NCI-H2227 (cell line): ENCODE data around the gene CERS5.
"Not testable (repeated sequence)": the region's sequence is repeated elsewhere in the genome, so short reads cannot be mapped to it uniquely, and the experiment has no call there.

Experiments used
- DNase-seq: peaks from one replicate; lab custom pipeline; 2025; ENCODE audit not compliant: unreplicated experiment; lab: John Stamatoyannopoulos, UW

CERS5 gene

DNA sequence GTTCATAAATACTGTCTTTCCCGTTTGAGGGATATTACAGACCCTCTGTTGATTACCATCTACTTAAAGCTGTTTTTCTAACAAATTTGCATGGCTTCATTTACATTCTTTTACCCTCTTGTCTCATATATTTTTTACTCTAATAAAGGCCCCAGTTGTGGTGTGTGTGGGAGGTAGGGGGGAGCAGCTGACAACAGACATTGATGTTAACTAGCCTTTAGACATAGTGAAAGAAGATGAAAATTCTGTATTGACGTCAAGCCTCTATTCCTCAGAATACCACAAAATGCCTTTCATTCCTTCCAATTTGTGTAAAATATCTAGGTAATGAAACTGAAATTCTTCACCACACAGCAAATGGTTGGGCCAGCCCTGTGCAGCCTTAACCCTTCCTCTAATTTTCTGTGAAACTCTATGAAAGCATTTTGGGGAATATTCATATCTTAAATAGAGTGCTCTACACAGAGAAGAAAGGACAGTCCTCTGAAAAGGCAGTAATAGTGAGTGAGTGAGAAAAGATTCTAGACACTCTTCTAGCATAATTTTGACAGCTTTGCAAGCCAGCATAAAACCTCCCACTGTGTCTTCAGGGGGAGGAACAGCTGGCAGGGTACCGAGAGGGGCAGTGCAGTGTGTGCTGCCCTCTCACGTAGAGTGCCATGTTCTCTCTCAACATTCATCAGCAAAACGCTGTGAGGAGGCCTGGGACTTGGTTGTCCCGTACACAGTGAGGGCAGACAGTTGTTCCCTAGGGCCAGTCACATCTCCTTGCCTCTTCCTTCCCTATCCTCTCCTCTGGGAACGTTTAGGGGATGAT is 20.1 kb upstream of the CERS5 start:
- DNase-seq: no peak

DNA sequence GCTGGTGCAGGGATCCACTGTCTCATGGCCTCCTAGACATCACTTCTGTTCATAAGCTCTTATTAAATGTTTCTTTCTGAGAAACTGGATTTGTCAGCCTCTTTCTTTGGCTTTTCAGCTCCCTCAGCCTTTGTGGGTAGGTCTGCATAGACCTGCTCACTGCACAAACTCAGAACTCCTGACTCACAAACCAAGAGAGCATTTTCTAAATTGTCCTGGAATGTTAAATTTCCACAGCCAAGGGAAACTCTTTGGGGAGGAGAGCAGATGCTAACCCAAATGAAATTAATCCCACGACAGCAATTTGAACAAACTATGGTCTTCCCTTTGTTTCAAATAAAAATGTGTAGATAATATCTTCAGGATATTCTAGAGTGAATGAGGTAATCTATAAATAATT is 19.5 kb upstream of the CERS5 start:
- no peak for DNase-seq

DNA sequence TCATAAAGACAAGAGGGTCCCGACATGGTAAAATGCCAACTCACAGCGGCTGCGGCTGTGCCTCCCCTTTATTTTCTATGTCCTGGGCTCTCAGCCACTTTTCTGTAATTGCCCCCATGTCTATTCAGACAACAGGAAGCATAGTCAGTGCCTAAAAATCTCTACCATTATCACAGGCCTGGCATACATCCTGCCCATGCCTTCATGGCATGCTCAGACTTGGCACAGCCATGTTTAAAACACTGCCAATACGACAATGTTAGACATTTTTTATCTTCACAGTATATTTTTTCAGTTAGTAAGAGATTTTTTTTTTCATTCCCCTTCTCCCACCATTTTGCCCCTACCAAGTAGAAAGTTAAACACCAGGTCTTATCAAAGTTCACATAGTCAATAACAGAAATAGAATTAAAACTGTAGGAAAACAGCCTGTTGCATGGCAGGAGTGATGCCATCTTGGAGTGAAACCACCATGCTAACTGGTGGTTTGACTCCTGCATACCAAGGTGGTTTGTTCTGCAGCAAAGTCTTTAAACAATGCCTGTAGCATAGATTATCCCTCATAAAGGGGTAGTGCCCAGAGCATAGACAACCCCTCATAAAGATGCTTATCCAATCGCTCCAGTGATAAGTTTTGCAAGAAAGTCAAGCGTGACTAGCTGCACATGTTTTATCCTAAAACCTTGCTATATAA is 18.9 kb upstream of the CERS5 start:
- no peak for DNase-seq

DNA sequence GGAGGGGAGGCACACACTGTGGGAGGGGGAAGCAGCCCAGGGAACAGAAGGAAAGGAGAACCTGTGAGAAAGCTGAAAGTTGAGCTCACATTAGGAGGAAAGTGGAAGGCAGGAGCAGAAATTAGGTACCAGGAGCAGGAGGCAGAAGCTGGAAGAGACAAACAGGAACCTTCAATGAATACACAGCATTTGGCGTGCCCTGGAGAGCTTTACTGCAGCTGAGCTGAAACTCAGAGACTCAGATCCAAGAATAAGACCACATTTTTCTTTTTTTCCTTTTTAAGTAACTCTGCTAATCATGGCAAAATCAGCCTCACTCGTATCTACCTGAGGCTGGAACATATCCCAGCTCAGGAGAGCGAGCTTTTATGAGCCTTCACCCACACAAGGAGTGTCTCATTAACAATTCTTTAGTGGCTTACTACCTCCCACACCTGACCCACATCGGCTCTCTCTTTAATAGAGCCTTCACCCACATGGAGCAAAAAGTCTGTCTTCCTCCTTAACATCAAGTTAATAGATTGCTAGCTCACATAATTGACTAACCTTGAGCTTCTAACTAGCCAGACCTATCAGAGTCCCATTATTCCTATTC is 18.2 kb upstream of the CERS5 start:
- DNase-seq: no peak

DNA sequence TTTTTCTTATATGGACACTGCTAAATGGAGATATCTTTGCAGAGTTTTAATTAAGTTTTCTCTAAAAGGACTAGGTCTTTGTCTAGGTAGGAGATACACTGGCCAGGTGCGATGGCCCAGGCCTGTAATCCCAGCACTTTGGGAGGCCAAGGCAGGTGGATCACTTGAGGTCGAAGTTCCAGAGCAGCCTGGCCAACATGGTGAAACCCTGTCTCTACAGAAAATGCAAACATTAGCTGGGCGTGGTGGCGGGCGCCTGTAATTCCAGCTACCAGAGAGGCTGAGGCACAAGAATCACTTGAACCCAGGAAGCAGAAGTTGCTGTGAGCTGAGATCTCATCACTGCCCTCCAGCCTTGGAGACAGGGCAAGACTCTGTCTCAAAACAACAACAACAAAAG is 17.1 kb upstream of the CERS5 start:
- DNase-seq: no peak

- no peak for DNase-seq
These were observed 15.3 kb upstream of the CERS5 start for GRCh38 chr12:50182461-50182860.

DNA sequence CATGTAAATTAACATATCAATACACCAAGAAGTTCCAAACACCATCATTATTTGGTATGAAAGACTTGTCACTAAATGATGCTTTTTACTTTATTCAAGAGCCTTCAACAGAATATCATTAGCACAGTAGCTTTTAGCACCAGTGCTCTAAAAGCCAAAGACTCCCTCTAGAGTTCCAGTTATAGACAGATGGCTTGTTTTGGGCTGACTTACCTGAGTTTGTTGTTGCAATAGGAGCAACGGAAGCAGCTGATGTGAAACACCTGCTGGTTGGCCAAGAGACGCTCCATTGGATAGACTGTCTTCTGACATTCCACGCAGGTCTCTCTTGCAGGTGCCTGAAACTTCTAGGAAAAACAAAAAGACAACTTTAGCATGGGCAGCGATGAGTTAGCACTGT is 14.5 kb upstream of the CERS5 start:
- no peak for DNase-seq

DNA sequence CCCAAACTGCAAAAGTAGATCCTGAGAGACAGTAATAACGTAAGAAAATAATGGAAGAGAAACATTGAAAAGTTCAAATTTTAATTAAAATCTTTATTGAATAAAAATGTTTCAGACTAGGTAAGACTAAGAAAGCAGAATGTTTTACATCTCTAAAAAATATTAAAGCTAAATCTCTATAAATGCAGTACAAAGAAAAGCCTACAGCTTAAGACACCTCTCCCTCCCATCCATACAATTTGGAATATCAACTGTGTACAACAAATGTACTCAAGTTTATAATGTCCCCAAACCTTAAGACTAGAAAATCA is 8.5 kb upstream of the CERS5 start:
- DNase-seq: no peak

DNA sequence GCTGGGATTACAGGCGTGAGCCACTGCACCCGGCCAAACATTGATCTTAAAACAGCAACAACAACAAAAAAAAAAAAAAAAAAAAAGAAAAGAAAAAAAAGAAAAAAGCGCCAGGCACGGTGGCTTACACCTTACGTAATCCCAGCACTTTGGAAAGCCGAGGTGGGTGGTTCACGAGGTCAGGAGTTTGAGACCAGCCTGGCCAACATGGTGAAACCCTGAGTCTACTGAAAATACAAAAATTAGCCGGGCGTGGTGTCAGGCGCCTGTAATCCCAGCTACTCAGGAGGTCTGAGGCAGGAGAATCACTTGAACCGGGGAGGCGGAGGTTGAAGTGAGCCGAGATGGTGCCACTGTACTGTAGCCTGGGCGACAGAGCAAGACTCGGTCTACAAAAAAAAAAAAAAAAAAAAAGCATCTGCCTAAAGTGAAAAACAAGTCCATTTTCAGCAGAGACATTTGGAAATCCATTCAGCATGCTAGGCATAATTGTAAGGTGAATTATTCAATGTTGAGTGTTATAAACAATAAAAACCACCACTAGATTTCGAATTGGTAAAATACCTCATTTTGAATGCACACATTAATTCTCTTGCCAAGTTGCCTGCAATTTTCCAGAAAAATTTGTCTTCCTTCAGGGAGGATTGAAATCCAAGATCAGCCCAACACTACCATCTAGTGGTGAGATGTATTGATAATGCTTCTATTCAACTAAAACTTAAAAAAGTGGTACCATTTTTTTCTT is 8.0 kb upstream of the CERS5 start:
- DNase-seq: peak; percentile 77

GRCh38 chr12:50166799-50167048 is 445 bp downstream of the CERS5 start:
- DNase-seq: no peak

DNA sequence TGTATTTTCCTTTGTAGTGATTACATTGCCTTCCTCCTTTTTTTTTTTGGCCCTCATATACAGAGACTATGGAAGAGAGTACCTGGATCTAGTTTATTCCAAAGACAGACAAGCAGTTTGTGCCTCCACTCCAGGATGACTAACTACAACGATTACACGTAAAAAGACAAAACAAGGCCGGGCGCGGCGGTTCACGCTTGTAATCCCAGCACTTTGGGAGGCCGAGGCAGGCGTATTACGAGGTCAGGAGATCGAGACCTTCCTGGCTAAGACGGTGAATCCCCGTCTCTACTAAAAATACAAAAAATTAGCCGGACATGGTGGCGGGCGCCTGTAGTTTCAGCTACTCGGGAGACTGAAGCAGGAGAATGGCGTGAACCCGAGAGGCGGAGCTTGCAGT is 2.2 kb downstream of the CERS5 start:
- DNase-seq: no peak

DNA sequence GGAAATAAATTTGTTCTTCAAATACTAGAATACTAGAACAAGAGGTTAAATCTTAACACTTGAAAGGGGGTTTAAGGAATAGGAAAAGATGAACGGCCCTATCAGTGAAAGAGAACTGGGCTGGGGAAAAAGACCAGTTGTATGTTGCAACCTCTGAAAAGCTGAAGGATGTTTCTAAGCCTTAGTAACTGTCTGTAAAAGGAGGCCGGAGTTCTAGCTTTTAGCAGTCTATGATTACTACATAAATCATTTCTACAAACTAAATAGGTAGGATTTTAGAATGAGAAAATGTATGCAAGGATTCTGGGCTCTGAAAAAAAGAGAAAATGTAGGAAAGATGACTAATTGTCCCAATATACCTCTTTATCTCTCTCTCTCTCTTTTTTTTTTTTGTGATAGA is 4.9 kb downstream of the CERS5 start:
- no peak for DNase-seq

GRCh38 chr12:50160643-50161042 is 6.5 kb downstream of the CERS5 start:
- DNase-seq: no peak

GRCh38 chr12:50157259-50157658 is 9.9 kb downstream of the CERS5 start:
- DNase-seq: no peak

GRCh38 chr12:50156641-50157040 is 10.5 kb downstream of the CERS5 start:
- DNase-seq: no peak

DNA sequence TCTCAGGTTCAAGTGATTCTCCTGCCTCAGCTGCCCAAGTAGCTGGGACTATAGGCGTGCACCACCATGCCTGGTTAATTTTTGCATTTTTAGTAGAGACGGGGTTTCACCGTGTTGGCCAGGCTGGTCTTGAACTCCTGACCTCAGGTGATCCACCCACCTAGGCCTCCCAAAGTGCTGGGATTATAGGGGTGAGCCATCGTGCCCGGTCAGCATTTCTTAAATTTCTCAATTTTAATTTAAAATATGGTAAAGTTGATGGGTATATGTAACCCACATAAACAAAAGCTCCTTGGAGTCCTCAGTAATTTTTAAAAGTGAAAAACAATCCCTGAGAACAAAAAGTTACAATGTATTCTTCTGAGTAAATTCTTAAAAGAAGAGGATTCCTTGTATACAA is 12.2 kb downstream of the CERS5 start:
- DNase-seq: not testable (repeated sequence)

GRCh38 chr12:50151047-50151687 is 16.0 kb downstream of the CERS5 start:
- no peak for DNase-seq

DNA sequence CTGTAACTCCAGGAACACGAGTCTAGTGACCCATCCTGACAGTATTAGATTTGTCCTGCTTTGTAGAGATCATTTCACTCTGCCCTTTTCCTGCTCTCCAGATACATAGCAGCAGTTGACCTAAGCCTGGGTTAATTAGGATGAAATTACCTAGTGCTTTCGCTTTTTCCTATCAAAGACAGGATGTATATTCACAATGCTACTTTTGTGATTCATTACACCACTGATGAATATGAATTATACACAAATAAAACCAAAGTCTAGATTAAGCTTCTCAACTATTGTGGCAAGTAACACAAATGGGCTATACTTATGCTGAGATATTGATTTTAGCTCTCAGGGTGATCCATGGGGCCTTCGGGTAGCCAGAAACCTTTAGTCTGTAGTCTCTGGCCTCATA is 17.9 kb downstream of the CERS5 start:
- DNase-seq: no peak

GRCh38 chr12:50148011-50148410 is 19.2 kb downstream of the CERS5 start:
- not testable (repeated sequence) for DNase-seq

DNA sequence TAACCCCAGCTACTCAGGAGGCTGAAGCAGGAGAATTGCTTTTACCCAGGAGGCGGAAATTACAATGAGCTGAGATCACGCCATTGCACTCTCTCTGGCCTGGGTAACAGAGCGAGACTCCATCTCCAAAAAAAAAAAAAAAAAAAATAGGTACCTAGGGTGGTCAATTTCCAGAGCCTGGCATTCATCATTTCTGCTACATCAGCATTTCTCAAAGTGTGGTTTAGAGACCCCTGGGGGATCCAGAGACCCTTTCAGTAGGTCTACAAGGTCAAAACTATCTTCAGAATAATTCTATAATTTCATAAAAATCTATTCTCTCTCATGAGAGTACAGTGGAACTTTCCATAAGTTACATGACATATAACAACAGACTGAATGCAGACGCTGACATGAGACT is 19.9 kb downstream of the CERS5 start:
- no peak for DNase-seq

DNA sequence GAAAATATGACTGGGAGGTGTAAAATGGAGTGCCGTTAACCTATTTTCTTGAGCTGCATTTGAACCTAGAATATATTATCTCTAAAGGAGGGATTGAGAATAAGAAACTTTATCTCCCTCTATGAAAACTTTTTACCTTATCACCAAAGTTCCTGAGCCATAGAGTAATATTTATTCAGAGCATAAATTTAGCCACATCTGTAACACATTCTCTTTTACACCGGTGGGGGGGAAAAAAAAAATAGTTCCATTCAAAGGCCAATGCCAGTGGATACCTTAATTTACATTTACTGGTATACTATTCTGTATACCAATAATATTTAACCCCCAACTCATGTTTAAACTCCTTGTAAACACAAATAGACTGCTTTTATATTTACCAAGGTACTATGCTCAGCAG is 21.7 kb downstream of the CERS5 start:
- no peak for DNase-seq

- DNase-seq: no peak
These were observed 24.2 kb downstream of the CERS5 start for GRCh38 chr12:50142993-50143392.
